H1 (cell line): ENCODE measurements around the gene RBM47. TPM values are rescaled to one million over a fixed set of nuclear protein-coding genes. Genes with fewer than 3 reads are reported as not detected.

Experiments
- CTCF ChIA-PET: fragments of 300-600 bp; sonication (Branson Sonifier 250); formaldehyde crosslinking; loops from one replicate; lab custom pipeline; 2021; ENCODE audit not compliant: partially characterized antibody; lab: Charles Lee
- POLR2A ChIA-PET: fragments of 300-600 bp; sonication (Branson Sonifier 250); formaldehyde crosslinking; loops from one replicate; lab custom pipeline; 2021; ENCODE audit warnings: inconsistent platforms; ENCODE audit not compliant: partially characterized antibody; lab: Charles Lee
- DNase-seq, 2 experiments: peaks; one replicate each; pipeline versions ENCODE4 v3.0.0 to v3.0.0-alpha.2; 2010 to 2022; ENCODE audit warnings: low spot score in 2 of 2, low read depth in 1 of 2, mixed read lengths in 1 of 2
- FAIRE-seq: peaks from 2 replicates; lab custom pipeline; 2011; peaks lifted over from hg19 to GRCh38; lab: Jason Lieb, UNC
- H2AFZ ChIP-seq: 2 replicates; pipeline ENCODE4 v1.8.1; 2012; ENCODE audit warnings: low read length, inconsistent platforms
- H2AK5ac ChIP-seq: 2 replicates; pipeline ENCODE4 v1.6.1; 2013; ENCODE audit warnings: low read depth, low read length
- H2BK120ac ChIP-seq: replicated peaks from 2 replicates; pipeline ENCODE3; 2013; ENCODE audit warnings: low read depth, low read length, inconsistent platforms
- H2BK12ac ChIP-seq: 2 replicates; pipeline ENCODE4 v1.6.1; 2013; ENCODE audit warnings: low read depth, low read length
- H2BK15ac ChIP-seq: 2 replicates; pipeline ENCODE4 v1.6.1; 2013; ENCODE audit warnings: low read length
- H2BK20ac ChIP-seq: 2 replicates; pipeline ENCODE4 v1.6.1; 2013; ENCODE audit warnings: low read length
- H2BK5ac ChIP-seq: 2 replicates; pipeline ENCODE4 v1.6.1; 2013; ENCODE audit warnings: low read depth, low read length
- H3K14ac ChIP-seq: 2 replicates; pipeline ENCODE4 v1.6.1; 2013; ENCODE audit warnings: inconsistent platforms; ENCODE audit not compliant: insufficient read length
- H3K18ac ChIP-seq: 2 replicates; pipeline ENCODE4 v1.6.1; 2013; ENCODE audit warnings: low read length; ENCODE audit errors: extremely low read depth
- H3K23ac ChIP-seq: 2 replicates; pipeline ENCODE4 v1.6.1; 2013; ENCODE audit warnings: inconsistent platforms; ENCODE audit not compliant: insufficient read length
- H3K23me2 ChIP-seq: 2 replicates; pipeline ENCODE4 v1.6.1; 2013; ENCODE audit warnings: low read depth, low read length
- H3K27ac ChIP-seq: 2 replicates; pipeline ENCODE4 v1.6.1; 2011; ENCODE audit warnings: low read depth, low read length, inconsistent platforms
- H3K27me3 ChIP-seq, 4 experiments: replicated peaks in 1 of 4; 1 replicate in 1 of 4; 2 replicates in 3 of 4; pipeline versions ENCODE4 v1.6.1 to v1.8.1; 2011 to 2013; ENCODE audit warnings: low read length in 3 of 4, mild to moderate bottlenecking in 3 of 4, inconsistent platforms in 2 of 4, mixed read lengths in 2 of 4, moderate library complexity in 1 of 4; ENCODE audit not compliant: control insufficient read depth in 3 of 4, insufficient read depth in 3 of 4; ENCODE audit errors: extremely low read depth in 1 of 4
- H3K36me3 ChIP-seq, 4 experiments: 2 replicates each; pipeline versions ENCODE4 v1.6.1 to v1.8.1; 2011 to 2013; ENCODE audit warnings: mild to moderate bottlenecking in 4 of 4, low read length in 3 of 4, moderate library complexity in 2 of 4, control low read depth in 1 of 4, inconsistent platforms in 1 of 4; ENCODE audit not compliant: insufficient read depth in 4 of 4, control insufficient read depth in 2 of 4
- H3K4ac ChIP-seq: replicated peaks from 2 replicates; pipeline ENCODE3; 2013; ENCODE audit warnings: low read length, low read depth, mixed read lengths, inconsistent platforms; ENCODE audit not compliant: insufficient read length
- H3K4me1 ChIP-seq, 4 experiments: replicated peaks in 1 of 4; 1 replicate in 1 of 4; 2 replicates in 3 of 4; pipeline versions ENCODE4 v1.6.1 to v1.8.1; 2011 to 2013; ENCODE audit warnings: low read length in 3 of 4, inconsistent platforms in 2 of 4, mixed read lengths in 1 of 4; ENCODE audit not compliant: insufficient read depth in 4 of 4, control insufficient read depth in 3 of 4
- H3K4me2 ChIP-seq, 2 experiments: 2 replicates each; pipeline versions ENCODE4 v1.6.1 to v1.8.1; 2011 to 2013; ENCODE audit warnings: low read depth in 2 of 2, low read length in 2 of 2, control low read depth in 1 of 2, inconsistent platforms in 1 of 2, mild to moderate bottlenecking in 1 of 2; ENCODE audit not compliant: insufficient read depth in 1 of 2
- H3K4me3 ChIP-seq, 4 experiments: fragments of 200-600, 300-600 bp in 1 of 4; sonication (generic), shearing (Covaris generic), sonication (Bioruptor Twin) in 1 of 4; 2 replicates each; pipeline versions ENCODE4 v1.5.1 to v1.8.1; 2011 to 2016; ENCODE audit warnings: low read length in 4 of 4, low read depth in 3 of 4, control low read depth in 2 of 4, inconsistent platforms in 2 of 4, mild to moderate bottlenecking in 2 of 4, mixed read lengths in 1 of 4, moderate library complexity in 1 of 4; ENCODE audit not compliant: insufficient read depth in 2 of 4; ENCODE audit errors: extremely low read depth in 1 of 4
- H3K56ac ChIP-seq: replicated peaks from 2 replicates; pipeline ENCODE3; 2013; ENCODE audit warnings: low read depth, mild to moderate bottlenecking, mixed read lengths, low read length, inconsistent platforms; ENCODE audit not compliant: insufficient read length
- H3K79me1 ChIP-seq: 2 replicates; pipeline ENCODE4 v1.6.1; 2013; ENCODE audit warnings: low read depth, low read length, control low read depth
- H3K79me2 ChIP-seq, 2 experiments: 2 replicates each; pipeline versions ENCODE4 v1.6.1 to v1.8.1; 2012 to 2013; ENCODE audit warnings: low read length in 2 of 2, mild to moderate bottlenecking in 2 of 2, inconsistent platforms in 1 of 2; ENCODE audit not compliant: insufficient read depth in 2 of 2, control insufficient read depth in 1 of 2
- H3K9ac ChIP-seq, 4 experiments: replicated peaks in 1 of 4; 1 replicate in 1 of 4; 2 replicates in 3 of 4; pipeline versions ENCODE4 v1.6.1 to v1.8.1; 2011 to 2013; ENCODE audit warnings: low read depth in 3 of 4, low read length in 3 of 4, control low read depth in 2 of 4, mild to moderate bottlenecking in 2 of 4, moderate library complexity in 2 of 4, inconsistent platforms in 1 of 4; ENCODE audit errors: extremely low read depth in 1 of 4
- H3K9me3 ChIP-seq, 2 experiments: 2 replicates each; pipeline versions ENCODE4 v1.6.1 to v1.8.1; 2012 to 2013; ENCODE audit warnings: mild to moderate bottlenecking in 2 of 2, moderate library complexity in 2 of 2, control low read depth in 1 of 2, inconsistent platforms in 1 of 2, low read depth in 1 of 2, low read length in 1 of 2, mixed read lengths in 1 of 2; ENCODE audit not compliant: insufficient read depth in 2 of 2
- H4K20me1 ChIP-seq, 2 experiments: replicated peaks in 1 of 2; 2 replicates each; pipeline versions ENCODE3 to v1.8.1; 2011 to 2013; ENCODE audit warnings: inconsistent platforms in 2 of 2, low read length in 2 of 2, mild to moderate bottlenecking in 1 of 2; ENCODE audit not compliant: insufficient read depth in 2 of 2, control insufficient read depth in 1 of 2
- H4K5ac ChIP-seq: 2 replicates; pipeline ENCODE4 v1.6.1; 2013; ENCODE audit warnings: low read length, low read depth, mixed read lengths, inconsistent platforms; ENCODE audit not compliant: insufficient read length
- H4K8ac ChIP-seq: 2 replicates; pipeline ENCODE4 v1.8.0; 2013; ENCODE audit warnings: mild to moderate bottlenecking, moderate library complexity, low read length, inconsistent platforms; ENCODE audit not compliant: insufficient read depth; ENCODE audit errors: extremely low read depth
- H4K91ac ChIP-seq: replicated peaks from 2 replicates; pipeline ENCODE3; 2013; ENCODE audit warnings: low read length, mixed read lengths, inconsistent platforms; ENCODE audit not compliant: insufficient read length
- ASH2L ChIP-seq: fragments of 200-600, 300-600 bp; sonication (generic); IDR thresholded peaks from one replicate; pipeline ENCODE4 v1.7.1; 2017; ENCODE audit warnings: low read length
- BACH1 ChIP-seq: IDR thresholded peaks from 2 replicates; pipeline ENCODE4 v1.6.1; 2012; ENCODE audit warnings: low read length, improper control_type of control experiment
- BRCA1 ChIP-seq: IDR thresholded peaks from 2 replicates; pipeline ENCODE4 v1.6.1; 2012; ENCODE audit warnings: low read depth, low read length, improper control_type of control experiment
- CBX8 ChIP-seq: fragments of 300-800, 300-1000 bp; sonication (generic); IDR thresholded peaks from 2 replicates; pipeline ENCODE4 v1.7.1; 2016; ENCODE audit warnings: low read depth, low read length, borderline replicate concordance
- CHD2 ChIP-seq: IDR thresholded peaks from 2 replicates; pipeline ENCODE4 v1.6.1; 2012; ENCODE audit warnings: low read length, improper control_type of control experiment
- EGR1 ChIP-seq: IDR thresholded peaks from 2 replicates; pipeline ENCODE4 v1.6.1; 2011; ENCODE audit warnings: low read depth, low read length, borderline replicate concordance
- KDM1A ChIP-seq: fragments of 200-600, 300-600 bp; sonication (generic); IDR thresholded peaks from 2 replicates; pipeline ENCODE4 v1.7.1; 2016; ENCODE audit warnings: mild to moderate bottlenecking, low read length, borderline replicate concordance
- POLR2AphosphoS5 ChIP-seq: IDR thresholded peaks from 2 replicates; pipeline ENCODE4 v1.6.1; 2011; ENCODE audit warnings: low read depth, low read length
- RAD21 ChIP-seq, 2 experiments: IDR thresholded peaks in 1 of 2; conservative IDR thresholded peaks in 1 of 2; 2 replicates each; pipeline ENCODE4 v1.6.1; 2011; ENCODE audit warnings: low read depth in 2 of 2, low read length in 2 of 2, improper control_type of control experiment in 1 of 2, inconsistent platforms in 1 of 2, mild to moderate bottlenecking in 1 of 2, moderate library complexity in 1 of 2
- TAF7 ChIP-seq: optimal IDR thresholded peaks from 2 replicates; pipeline ENCODE3; 2011; ENCODE audit warnings: low read depth, mild to moderate bottlenecking, inconsistent platforms, low read length, moderate library complexity, borderline replicate concordance
- WGBS, 2 experiments: shearing (Covaris generic) in 1 of 2; methylation state at CpG; one replicate each; pipeline versions ENCODE4 v1.1.6 to v1.1.7; 2013 to 2015; ENCODE audit warnings: low lambda C conversion rate in 2 of 2, mixed read lengths in 2 of 2, inconsistent platforms in 1 of 2, low coverage in 1 of 2, missing lambda C conversion rate in 1 of 2; ENCODE audit not compliant: insufficient replicate concordance in 2 of 2, insufficient coverage in 1 of 2, insufficient read length in 1 of 2; ENCODE audit errors: extremely low coverage in 1 of 2, missing lambda C conversion rate in 1 of 2; 5-methylcytosine and 5-hydroxymethylcytosine counted together
- polyA plus RNA-seq, 7 experiments: library from polyadenylated mRNA; depleted of rRNA in 3 of 7; stranded (reverse) in 5 of 7; unstranded in 2 of 7; fragments of >200 nt in 5 of 7; fragments of 200-250 nt in 2 of 7; gene quantifications; 1 replicate in 5 of 7; 2 replicates in 1 of 7; 4 replicates in 1 of 7; pipeline versions ENCODE4 v1.2.1 to v1.2.3, GENCODE V29; 2011 to 2013; ENCODE audit warnings: missing spikeins in 2 of 7, mixed read lengths in 2 of 7
- total RNA-seq: library from RNA; stranded (reverse); fragmentation: NEBNext Ultra II Directional; extraction: Animal tissue kit (Norgen Biotek cat#: 25700); gene quantifications from 2 replicates; pipeline ENCODE4 v1.2.1, GENCODE V29; 2021
- TF ChIP-seq, protein P1 (sequence below): IDR thresholded peaks from 2 replicates; pipeline ENCODE4 v1.6.1; 2012; ENCODE audit warnings: inconsistent platforms

RBM47 gene
- total and polyA plus RNA-seq, 2 of the 8 experiments (the other 6 are each of a cell fraction or from before 2014, with no cell fraction given), result 42.8 to 78.9 TPM

DNA sequence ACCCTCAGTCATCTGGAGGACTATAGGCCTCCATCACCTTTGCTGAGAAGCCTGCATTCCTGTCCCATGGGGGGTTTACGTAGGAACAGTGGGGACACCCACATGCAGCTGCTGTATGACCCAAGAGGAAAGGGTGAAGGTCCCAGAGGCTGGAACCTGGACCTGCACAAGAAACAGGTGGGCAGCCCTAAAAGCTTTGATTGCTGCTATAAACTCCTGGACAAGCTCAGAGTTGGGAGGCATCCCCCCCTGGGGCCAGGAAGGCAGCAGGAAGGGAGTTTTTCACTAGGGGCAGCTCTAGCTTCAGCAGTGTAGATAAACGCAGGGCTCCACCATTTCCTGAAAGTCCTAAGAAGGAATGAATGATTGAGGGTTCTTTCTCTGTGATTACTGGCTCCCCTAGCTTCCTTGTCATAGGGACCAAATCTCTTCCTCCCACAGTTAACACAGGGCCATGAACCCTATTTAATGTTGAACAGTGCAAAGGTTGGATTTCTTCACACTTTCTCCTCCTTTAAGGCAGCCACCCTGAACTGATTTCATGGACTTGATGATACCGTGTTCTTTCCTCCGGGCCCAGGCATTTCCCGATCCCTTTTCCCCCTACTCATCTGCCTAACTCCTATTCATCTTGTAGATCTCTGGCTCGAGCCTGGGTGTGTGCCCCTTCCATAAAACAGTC lies 210.3 kb downstream of the RBM47 start:
- POLR2A ChIA-PET, result interaction anchor here (1.1 kb wide), 1 partner anchor 10 kb away, joined by 3 read pairs; no protein-coding TSS in a partner anchor

More for the DNA sequence above, 210.3 kb downstream of the RBM47 start:
- Histone ChIP-seq H3K4me3 (no peak overlapping the region), H3K4ac (no peak overlapping the region), H2BK20ac (no peak overlapping the region), H3K18ac (no peak overlapping the region), H3K79me2 (no peaks in the 10 kb centered on the region), H3K9me3 (no peaks in the 10 kb centered on the region), H4K91ac (no peak overlapping the region), H2BK5ac (no peak overlapping the region), H4K20me1 (no peaks in the 10 kb centered on the region), H4K5ac (no peak overlapping the region), H3K23ac (no peak overlapping the region), H3K23me2 (no peaks in the 10 kb centered on the region), H3K27me3 (no peaks in the 10 kb centered on the region), H3K14ac (no peak overlapping the region), H4K8ac (no peak overlapping the region), H2AFZ (no peak overlapping the region), H2AK5ac (no peak overlapping the region), H3K79me1 (no peaks in the 10 kb centered on the region), H3K36me3 (peaks cover 0 to 13% (median 0%) of the 10 kb centered on the region in 4 experiments; a peak in 4 of 8 replicates), H2BK120ac (no peak overlapping the region), H3K27ac (no peak overlapping the region), H2BK12ac (no peak overlapping the region), H3K4me2 (no peak overlapping the region), H2BK15ac (no peak overlapping the region), H3K4me1 (no peaks in the 10 kb centered on the region), H3K9ac (no peak overlapping the region), H3K56ac (no peak overlapping the region)
- TF ChIP-seq KDM1A (no peak), RAD21 (IDR thresholded peaks at IDR 0.05 in 1 of 2, conservative IDR thresholded peaks at IDR 0.05 in 1 of 2; ENCODE audit: low read depth in 2 of 2, low read length in 2 of 2) (no peak), ASH2L (no peak), EGR1 (no peak), POLR2AphosphoS5 (no peak), BACH1 (no peak), BRCA1 (no peak), TAF7 (no peak), CBX8 (no peak), CHD2 (no peak)
- TF ChIP-seq, protein P1, sequence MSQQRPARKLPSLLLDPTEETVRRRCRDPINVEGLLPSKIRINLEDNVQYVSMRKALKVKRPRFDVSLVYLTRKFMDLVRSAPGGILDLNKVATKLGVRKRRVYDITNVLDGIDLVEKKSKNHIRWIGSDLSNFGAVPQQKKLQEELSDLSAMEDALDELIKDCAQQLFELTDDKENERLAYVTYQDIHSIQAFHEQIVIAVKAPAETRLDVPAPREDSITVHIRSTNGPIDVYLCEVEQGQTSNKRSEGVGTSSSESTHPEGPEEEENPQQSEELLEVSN, result no peak
- DNase-seq (no peak), FAIRE-seq (no peak)
- 61% methylated on average over 6 of the region's 6 CpGs; no CpG with 5 or more reads in 1 of the 2 experiments for WGBS, 2 experiments
- CTCF ChIA-PET, result interaction anchor here (0.7 kb wide), 1 partner anchor 24 kb away, joined by 5 read pairs; no protein-coding TSS in a partner anchor
